IPS DF 6.9 (cell line): ENCODE measurements around the gene APOBEC3C.

ENCODE experiments used
- DNase-seq: peaks from one replicate; pipeline ENCODE4 v3.0.0-alpha.2; 2013; ENCODE audit warnings: low read depth, low spot score
- H3K27ac ChIP-seq: one replicate; pipeline ENCODE4 v1.5.1; 2013; ENCODE audit warnings: low read length, control low read depth
- H3K27me3 ChIP-seq: 2 replicates; pipeline ENCODE4 v1.6.1; 2013; ENCODE audit warnings: mild to moderate bottlenecking, low read length; ENCODE audit not compliant: control insufficient read depth, insufficient read depth
- H3K36me3 ChIP-seq: 2 replicates; pipeline ENCODE4 v1.6.1; 2013; ENCODE audit warnings: low read length; ENCODE audit not compliant: control insufficient read depth, insufficient read depth
- H3K4me1 ChIP-seq: 2 replicates; pipeline ENCODE4 v1.6.1; 2013; ENCODE audit warnings: low read length; ENCODE audit not compliant: control insufficient read depth, insufficient read depth
- H3K4me3 ChIP-seq: 2 replicates; pipeline ENCODE4 v1.5.1; 2013; ENCODE audit warnings: mild to moderate bottlenecking, low read length
- H3K9me3 ChIP-seq: 2 replicates; pipeline ENCODE4 v1.6.1; 2013; ENCODE audit warnings: low read length, inconsistent platforms; ENCODE audit not compliant: control insufficient read depth, insufficient read depth
- WGBS: extraction: QIAGEN DNeasy Blood & Tissue Kit; methylation state at CpG from one replicate; pipeline ENCODE4 v1.1.7; 2013; ENCODE audit warnings: mixed read lengths, missing lambda C conversion rate; ENCODE audit not compliant: insufficient read length, insufficient coverage; 5-methylcytosine and 5-hydroxymethylcytosine counted together

The APOBEC3C gene

DNA sequence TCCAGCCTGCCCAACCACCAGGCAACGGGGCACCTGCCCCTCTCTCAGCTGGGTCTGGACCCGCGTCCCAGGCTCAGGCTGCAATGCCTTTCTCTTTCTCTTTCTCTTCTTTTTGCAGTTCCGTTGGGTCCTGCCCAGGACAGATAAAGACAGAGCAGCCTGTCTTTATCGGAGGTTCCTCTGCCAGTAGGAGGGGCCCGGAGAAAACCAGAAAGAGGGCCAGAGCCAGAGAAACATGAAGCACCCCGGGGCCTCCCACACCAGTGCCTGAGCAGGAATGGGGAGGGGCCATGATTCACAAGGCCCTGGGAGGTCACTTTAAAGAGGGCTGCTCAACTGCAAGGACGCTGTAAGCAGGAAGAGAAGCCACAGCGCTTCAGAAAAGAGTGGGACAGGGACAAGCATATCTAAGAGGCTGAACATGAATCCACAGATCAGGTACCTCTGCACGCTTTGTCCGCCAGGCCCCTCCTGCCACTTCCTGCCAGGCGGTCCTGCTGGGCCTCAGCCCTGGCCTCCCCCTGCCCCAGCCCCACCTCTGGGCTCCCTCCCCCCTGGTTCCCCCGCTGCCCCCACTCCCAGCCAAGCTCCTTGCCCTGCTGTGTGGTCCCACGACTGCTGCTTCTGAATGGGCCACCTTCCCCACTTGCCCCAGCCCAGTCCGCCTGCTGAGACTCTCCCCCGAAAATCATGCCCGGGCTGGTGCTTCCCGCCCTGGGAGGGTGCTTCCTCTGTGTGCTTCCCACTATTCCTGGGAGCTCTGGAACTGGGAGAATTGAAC is at the start of gene APOBEC3C:
TSS of gene APOBEC3C (plus strand) at position 316 of the 781 bp plus-strand sequence. CDS start at position 422, 106 bp downstream.
- no peak within 1 kb of the TSS for H3K4me3 ChIP-seq
- H3K36me3 ChIP-seq, result no peaks in the 10 kb centered on the region
- H3K4me1 ChIP-seq, result peaks cover 5% of the 10 kb centered on the region
- no peak within 1 kb of the TSS for H3K27ac ChIP-seq
- WGBS, result no CpG with 5 or more reads among the region's 18 CpGs
- no peak for DNase-seq
- no peaks in the 10 kb centered on the region for H3K9me3 ChIP-seq
- H3K27me3 ChIP-seq, result no peaks in the 10 kb centered on the region

DNA sequence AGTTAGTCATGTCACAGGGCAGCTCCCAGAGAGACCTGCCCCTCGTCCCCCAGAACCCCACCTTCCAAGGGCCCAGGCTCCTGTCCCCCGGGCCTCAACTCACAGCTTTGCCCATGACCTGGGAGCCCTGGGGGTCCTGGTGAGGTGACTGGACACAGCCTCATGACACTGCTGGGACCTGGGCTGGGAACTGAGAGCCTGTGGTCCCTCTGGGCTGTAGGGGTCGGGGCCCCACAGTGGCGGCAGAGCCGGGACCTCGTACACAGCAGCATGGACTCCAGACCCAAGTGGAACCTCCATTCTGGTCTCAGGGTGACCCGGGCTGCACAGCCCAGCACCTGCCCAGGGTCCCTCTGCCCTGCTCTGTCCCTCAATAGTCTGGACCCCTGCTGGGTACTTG is 49.8 kb upstream of the APOBEC3C start:
- no CpG with 5 or more reads among the region's 7 CpGs for whole genome bisulfite sequencing
- Histone ChIP-seq H3K4me3 (no peak overlapping the region), H3K27ac (no peak overlapping the region), H3K4me1 (no peaks in the 10 kb centered on the region), H3K36me3 (no peaks in the 10 kb centered on the region), H3K27me3 (no peaks in the 10 kb centered on the region), H3K9me3 (no peaks in the 10 kb centered on the region)
- no peak for DNase-seq

DNA sequence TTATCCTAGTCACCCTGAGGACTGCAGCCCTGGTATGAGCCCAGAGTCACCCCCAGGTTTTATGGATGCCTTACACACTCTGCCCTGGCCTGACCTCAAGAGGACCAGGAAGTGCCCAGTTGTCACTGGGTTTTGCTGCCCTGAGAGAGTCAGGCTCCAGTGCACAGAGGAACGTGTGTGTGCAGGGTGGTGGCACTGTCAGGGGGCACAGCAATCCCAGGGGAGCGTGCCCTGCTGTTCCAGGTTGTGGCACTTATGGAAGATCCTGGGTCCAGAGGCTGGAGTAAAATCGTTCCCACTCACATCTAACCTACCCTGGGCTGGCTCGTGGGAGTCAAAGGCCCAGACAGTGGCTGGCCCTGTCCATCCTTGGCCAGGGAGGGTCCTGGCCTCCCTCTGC is 49.1 kb upstream of the APOBEC3C start:
- no CpG with 5 or more reads among the region's 4 CpGs for WGBS
- no peaks in the 10 kb centered on the region for H3K36me3 ChIP-seq

GRCh38 chr22:38965614-38966379 is 48.3 kb upstream of the APOBEC3C start:
- DNase-seq, result no peak
- no CpG with 5 or more reads among the region's 14 CpGs for WGBS
- H3K27me3 ChIP-seq, result no peaks in the 10 kb centered on the region
- H3K4me3 ChIP-seq, result no peak overlapping the region
- H3K9me3 ChIP-seq, result no peaks in the 10 kb centered on the region
- no peaks in the 10 kb centered on the region for H3K36me3 ChIP-seq
- H3K4me1 ChIP-seq, result no peaks in the 10 kb centered on the region
- H3K27ac ChIP-seq, result no peak overlapping the region

More for the DNA sequence above, 49.1 kb upstream of the APOBEC3C start:
- H3K27ac ChIP-seq, result no peak overlapping the region
- no peak for DNase-seq
- no peaks in the 10 kb centered on the region for H3K9me3 ChIP-seq
- H3K27me3 ChIP-seq, result no peaks in the 10 kb centered on the region
- no peaks in the 10 kb centered on the region for H3K4me1 ChIP-seq
- no peak overlapping the region for H3K4me3 ChIP-seq

DNA sequence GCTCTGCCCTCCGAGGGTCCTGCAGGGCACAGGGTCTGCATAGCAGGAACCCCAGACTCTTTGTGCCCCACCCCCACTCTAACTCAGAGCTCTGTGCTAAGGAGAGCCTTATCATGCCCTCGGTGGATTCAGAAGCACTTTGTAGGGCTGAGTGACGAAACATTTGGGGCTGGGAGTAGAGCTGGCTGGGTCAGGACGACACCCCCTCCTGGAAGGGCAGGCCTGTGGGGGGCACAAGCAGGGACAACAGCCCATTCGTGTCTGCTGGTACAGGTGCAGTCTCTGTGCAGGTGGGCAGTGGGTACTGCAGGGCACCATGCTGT is 47.7 kb upstream of the APOBEC3C start:
- H3K36me3 ChIP-seq, result no peaks in the 10 kb centered on the region
- H3K27me3 ChIP-seq, result no peaks in the 10 kb centered on the region
- no peak for DNase-seq
- WGBS, result no CpG with 5 or more reads among the region's 5 CpGs
- H3K27ac ChIP-seq, result no peak overlapping the region
- H3K4me1 ChIP-seq, result no peaks in the 10 kb centered on the region
- H3K9me3 ChIP-seq, result no peaks in the 10 kb centered on the region
- no peak overlapping the region for H3K4me3 ChIP-seq

DNA sequence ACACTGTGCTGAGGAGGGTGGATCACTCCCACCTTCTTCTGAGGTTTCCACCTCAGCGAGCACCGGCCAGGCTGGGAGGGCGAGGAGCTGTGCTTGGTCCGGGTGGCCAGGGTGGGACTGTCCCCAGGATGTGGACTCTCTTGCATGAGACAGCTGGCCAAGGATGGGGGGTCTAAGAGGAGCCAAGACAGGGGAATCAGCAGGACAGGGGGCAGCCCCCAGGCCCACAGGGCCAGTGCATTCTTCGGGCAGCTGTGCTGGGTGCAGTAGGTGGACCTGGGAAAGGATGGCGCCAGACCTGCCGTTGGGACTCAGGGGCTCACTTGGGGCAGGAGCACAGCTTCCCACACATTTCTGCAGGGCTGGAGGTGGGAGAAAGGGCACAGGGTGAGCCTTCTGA is 47.1 kb upstream of the APOBEC3C start:
- WGBS, result no CpG with 5 or more reads among the region's 7 CpGs
- H3K4me3 ChIP-seq, result no peak overlapping the region
- no peaks in the 10 kb centered on the region for H3K4me1 ChIP-seq
- H3K27ac ChIP-seq, result no peak overlapping the region
- no peaks in the 10 kb centered on the region for H3K9me3 ChIP-seq
- no peaks in the 10 kb centered on the region for H3K27me3 ChIP-seq
- H3K36me3 ChIP-seq, result no peaks in the 10 kb centered on the region
- DNase-seq, result no peak

DNA sequence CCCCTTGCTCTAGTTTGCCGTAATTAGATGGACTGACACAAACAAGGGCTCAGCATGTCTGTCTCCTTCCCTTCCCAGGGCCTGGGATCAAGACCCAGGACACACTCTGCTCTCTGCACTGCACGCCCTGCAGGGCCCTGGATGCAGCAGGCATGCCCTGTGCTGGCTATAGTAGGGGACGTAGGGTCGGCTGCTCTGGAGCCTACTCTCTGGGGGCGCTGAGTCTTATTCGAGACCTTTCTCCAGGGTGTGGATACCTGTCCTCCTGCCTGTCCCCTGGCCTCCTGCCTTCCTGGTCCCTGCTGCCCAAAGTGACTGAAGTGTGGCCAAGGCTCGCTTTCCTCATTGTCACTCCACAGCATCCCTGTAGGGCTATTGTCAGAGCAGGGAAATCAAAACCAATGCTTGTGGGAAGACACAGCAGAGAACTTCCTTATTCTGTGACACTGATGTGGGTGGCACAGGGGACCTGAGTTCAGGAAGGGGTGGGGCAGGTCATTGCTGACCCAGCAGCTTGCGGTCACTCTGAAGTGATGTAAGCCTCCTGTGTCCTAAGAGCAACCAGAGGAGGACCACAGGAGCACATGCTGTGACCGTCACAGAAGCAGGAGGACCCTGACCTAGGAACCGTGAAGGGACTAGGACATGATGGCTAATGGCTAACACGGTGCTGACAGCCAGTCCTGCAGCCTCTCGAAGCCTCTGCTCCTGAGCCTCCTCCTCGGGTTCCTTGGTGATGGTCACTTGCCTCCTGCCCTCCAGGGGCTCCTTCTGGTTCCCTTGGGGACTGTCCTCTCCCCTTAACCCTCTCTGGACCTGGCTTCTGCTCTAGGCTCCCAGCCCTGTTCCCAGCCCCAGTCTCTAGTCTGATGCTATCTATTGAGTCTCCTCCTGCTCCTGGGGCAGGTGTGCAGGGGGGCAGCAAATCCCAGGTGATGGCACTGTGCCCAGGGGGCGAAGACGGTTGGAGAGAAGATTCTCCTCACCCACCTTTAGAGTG is 46.3 kb upstream of the APOBEC3C start:
- H3K27ac ChIP-seq, result no peak overlapping the region
- no peaks in the 10 kb centered on the region for H3K4me1 ChIP-seq
- WGBS, result no CpG with 5 or more reads among the region's 15 CpGs
- no peak for DNase-seq
- H3K9me3 ChIP-seq, result no peaks in the 10 kb centered on the region
- no peaks in the 10 kb centered on the region for H3K36me3 ChIP-seq
- no peak overlapping the region for H3K4me3 ChIP-seq
- no peaks in the 10 kb centered on the region for H3K27me3 ChIP-seq

DNA sequence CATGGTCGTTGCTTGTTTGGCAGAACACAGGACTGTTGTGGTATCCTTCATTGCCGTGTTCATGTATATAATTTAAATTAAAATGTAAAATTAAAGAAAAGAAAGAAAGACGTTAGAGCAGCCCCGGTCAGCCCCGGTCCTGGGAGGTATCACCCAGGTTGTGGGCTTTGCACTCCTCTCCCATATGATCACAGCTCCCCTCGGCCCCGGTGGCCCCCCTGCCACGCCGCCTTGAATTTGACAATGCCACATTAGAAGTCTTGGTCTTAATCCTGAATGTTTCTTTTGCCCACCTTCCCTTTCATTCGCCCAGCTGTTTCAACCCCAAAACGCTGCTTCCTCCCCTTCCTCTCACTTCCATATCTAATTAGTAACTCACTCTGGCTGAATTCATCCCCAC is 45.3 kb upstream of the APOBEC3C start:
- H3K27ac ChIP-seq, result no peak overlapping the region
- no peaks in the 10 kb centered on the region for H3K27me3 ChIP-seq
- H3K4me1 ChIP-seq, result 0 out of 2 replicates have a peak, but pooled peaks cover 1% of the 10 kb centered on the region
- no peak for DNase-seq
- no CpG with 5 or more reads among the region's 11 CpGs for WGBS
- no peak overlapping the region for H3K4me3 ChIP-seq
- H3K36me3 ChIP-seq, result no peaks in the 10 kb centered on the region
- H3K9me3 ChIP-seq, result no peaks in the 10 kb centered on the region

- Histone ChIP-seq H3K4me3 (no peak overlapping the region), H3K27me3 (no peaks in the 10 kb centered on the region), H3K27ac (no peak overlapping the region), H3K9me3 (no peaks in the 10 kb centered on the region), H3K36me3 (no peaks in the 10 kb centered on the region), H3K4me1 (0 out of 2 replicates have a peak, but pooled peaks cover 1% of the 10 kb centered on the region)
- no CpG with 5 or more reads among the region's 8 CpGs for WGBS
- no peak for DNase-seq
These were observed 43.5 kb upstream of the APOBEC3C start for GRCh38 chr22:38970551-38970950.

DNA sequence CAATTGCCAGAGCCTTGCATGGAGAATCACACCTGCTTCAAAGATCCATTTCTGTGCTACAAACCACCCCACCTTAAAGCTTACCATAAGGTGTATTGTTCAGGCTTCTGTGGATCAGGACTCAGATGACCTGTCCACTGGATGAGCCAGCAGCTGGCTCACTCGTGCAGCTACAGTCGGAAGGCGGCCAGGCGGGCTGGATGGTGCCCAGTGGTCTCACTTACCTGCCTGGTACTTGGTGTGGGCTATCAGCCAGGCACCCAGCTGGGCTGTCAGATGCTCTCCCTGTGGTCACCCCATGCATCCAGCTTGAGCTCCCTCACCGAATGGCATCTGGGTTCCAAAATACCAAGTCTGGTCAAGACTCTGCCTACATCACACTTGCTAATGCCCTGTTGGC is 42.9 kb upstream of the APOBEC3C start:
- H3K9me3 ChIP-seq, result no peaks in the 10 kb centered on the region
- no peak for DNase-seq
- H3K4me3 ChIP-seq, result no peak overlapping the region
- no CpG with 5 or more reads among the region's 5 CpGs for WGBS
- H3K27me3 ChIP-seq, result no peaks in the 10 kb centered on the region
- H3K36me3 ChIP-seq, result no peaks in the 10 kb centered on the region
- H3K4me1 ChIP-seq, result 0 out of 2 replicates have a peak, but pooled peaks cover 1% of the 10 kb centered on the region
- no peak overlapping the region for H3K27ac ChIP-seq
